GM23248 (cell line): ENCODE data around the gene SHROOM3.

ENCODE experiments used
- EZH2 ChIP-seq: fragments of 200-600 bp; sonication (generic); IDR thresholded peaks from 2 replicates; pipeline ENCODE4 v1.6.1; 2018; ENCODE audit warnings: antibody characterized with exemption, mild to moderate bottlenecking; ENCODE audit not compliant: insufficient read depth, poor library complexity, severe bottlenecking
- EZH2phosphoT487 ChIP-seq: fragments of 200-600 bp; sonication (generic); IDR thresholded peaks from 2 replicates; pipeline ENCODE4 v1.6.1; 2018; ENCODE audit warnings: antibody characterized with exemption, moderate library complexity, mild to moderate bottlenecking, low read depth; ENCODE audit not compliant: insufficient read depth

GRCh38 chr4:76716658-76717057 is 281.6 kb downstream of the SHROOM3 start:
- TF ChIP-seq EZH2phosphoT487 (no peak), EZH2 (no peak)
